GM10266 (cell line): ENCODE data around the gene ARHGAP15.

Source experiments
- DNase-seq: peaks from one replicate; pipeline ENCODE4 v3.0.0; 2012; ENCODE audit errors: extremely low spot score
- CTCF ChIP-seq: IDR thresholded peaks from 2 replicates; pipeline ENCODE4 v1.5.1; 2012; ENCODE audit warnings: mild to moderate bottlenecking, low read depth; ENCODE audit not compliant: control insufficient read depth, insufficient read depth; ENCODE audit errors: missing control alignments

ARHGAP15 gene

DNA sequence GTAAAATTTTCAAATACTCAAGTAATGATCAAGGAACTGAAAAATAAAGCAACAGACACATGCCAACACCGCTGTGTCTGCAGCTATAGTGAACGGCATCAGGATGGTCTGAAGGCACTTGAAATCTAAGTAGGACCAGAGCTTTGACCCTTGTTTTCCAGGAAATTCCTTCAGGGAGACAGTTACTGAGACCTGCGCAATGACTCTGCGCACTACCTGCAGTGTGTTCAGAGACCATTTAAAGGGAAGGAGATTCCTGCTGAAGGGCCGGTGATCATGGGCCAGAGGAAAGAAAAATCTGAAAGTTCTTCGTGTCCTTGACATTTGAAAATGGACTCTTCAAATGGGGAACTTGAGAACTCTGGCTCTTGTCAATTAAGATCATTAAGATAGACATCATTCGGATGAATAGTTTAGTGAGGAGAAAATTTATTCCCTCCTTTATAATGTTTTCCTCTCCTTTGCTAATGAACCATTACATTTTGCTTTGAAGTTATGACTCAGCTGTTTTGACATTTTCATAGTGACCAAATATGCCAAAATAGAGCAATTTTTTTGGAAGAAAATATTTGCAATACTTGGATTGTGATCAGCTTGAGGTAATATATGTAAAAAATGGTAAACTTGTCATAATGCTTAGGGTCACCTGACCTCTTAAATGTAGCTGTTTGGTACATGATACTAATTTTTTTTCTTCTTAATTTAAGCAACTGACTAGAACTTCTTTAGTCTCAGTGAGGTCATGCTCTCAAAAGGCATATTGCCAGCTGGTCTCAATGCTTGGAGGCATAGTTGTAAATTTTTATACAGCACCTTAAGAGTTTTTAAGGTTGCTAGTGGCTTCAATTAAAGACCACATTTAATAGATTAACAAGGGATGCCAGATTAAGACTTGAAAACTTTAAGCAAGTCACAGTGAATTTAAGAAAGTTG, 329.3 kb downstream of the ARHGAP15 start:
- TF ChIP-seq CTCF: no peak
- no peak for DNase-seq

- TF ChIP-seq CTCF: no peak
- no peak for DNase-seq
Measured at GRCh38 chr2:143460382-143460781, 331.2 kb downstream of the ARHGAP15 start.

- DNase-seq: no peak
- no peak for TF ChIP-seq CTCF
Measured at GRCh38 chr2:143463719-143464118, 334.5 kb downstream of the ARHGAP15 start.

DNA sequence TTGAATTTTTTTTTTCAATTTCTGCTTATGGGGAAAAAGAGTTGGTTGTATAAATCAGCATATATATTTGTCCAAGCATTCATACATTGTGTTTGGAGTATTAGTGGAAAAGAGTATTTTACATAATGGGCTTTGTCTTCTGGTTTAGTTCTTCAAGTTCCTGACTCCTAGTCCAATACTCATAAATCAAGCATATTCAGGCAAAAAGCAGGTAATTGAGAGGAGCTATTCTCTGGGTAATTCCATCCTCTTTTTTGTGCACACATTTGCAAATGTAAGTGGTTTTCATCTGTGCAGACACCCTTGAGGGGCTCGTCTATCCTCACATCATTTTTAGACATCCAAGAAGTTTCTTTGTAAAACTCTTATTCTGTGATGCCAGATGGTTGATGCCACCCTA, 337.2 kb downstream of the ARHGAP15 start:
- DNase-seq: no peak

DNA sequence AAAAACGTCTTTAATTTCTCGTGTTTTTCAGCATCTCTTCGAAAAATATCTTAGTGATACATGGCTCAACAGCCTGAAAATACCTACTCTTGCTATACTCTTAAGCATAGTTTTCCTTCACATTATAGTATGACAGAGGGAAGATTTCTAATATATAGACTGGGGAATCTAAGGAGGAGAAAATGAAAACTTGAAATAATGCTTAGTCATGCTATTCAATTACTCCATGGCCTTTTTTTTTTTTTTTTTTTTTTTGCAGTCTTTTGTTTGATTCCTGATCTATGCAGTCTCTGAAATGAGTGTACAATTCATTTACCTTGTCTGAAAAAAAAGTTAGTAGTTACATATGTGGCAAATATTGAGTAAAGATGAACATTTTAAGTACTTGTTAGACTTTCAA, 337.8 kb downstream of the ARHGAP15 start:
- no peak for TF ChIP-seq CTCF
- no peak for DNase-seq

More for the DNA sequence above, 337.2 kb downstream of the ARHGAP15 start:
- no peak for TF ChIP-seq CTCF

DNA sequence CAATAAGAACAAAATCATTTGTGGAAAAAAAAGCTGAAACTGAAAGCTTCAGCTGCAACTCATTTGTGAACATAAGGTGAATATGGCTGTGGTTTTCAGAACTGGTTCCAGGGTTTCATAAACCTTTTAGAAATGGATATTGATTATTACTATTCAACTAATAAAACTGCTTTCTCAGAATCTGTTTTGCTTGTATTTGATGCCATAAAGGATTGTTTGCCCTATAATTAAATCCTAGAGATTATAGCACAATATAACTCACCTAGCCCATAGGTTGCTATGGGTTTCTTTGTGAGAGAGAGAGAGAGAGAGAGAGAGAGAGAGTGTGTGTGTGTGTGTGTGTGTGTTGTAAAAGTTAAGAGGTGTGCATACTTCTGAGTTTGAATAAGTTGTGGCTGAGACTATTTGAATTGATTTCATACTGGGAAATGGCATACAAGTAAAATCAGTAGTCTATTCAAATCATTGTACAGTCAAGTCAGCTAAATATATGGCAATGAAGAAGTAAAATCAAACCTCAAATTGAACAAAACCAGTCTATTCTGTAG, 339.2 kb downstream of the ARHGAP15 start:
- peak; percentile 10 for DNase-seq
- TF ChIP-seq CTCF: no peak

DNA sequence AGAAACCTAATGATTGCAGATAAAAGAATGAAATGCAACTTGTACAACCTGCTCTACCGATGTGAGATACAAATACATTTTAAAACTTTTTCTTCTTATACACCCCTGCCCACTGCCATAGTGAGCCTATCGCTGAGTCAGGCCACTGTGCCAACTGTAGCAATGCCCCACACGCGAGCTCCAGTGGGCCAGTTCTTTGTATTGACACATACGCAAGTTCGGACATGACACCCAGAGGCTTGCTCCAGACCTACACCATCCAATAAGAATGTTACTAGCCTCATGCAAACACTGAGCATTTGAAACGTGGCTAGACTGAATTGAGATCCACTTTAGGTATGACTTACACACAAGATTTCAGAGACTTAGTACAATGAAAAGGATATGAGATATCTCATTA, 340.1 kb downstream of the ARHGAP15 start:
- TF ChIP-seq CTCF: no peak
- DNase-seq: no peak
